ENCODE data around the gene ACBD6. TPM values are rescaled to one million over a fixed set of nuclear protein-coding genes. Genes with fewer than 3 reads are reported as not detected.
A peak's percentile ranks its signal among the peaks of the same experiment; 100 is the strongest.

Gene ACBD6
- total RNA-seq, 3 donors from 2014 or later (not counting 1 experiment from before 2014, with no cell fraction given), result 29.8 to 47.3 (median 41.9) TPM

GRCh38 chr1:180536821-180537372 is 34.5 kb upstream of the ACBD6 start:
- Mint-ChIP-seq H3K4me3 (no peak overlapping the region), H3K27me3 (ENCODE audit: low read depth in 2 of 2) (peaks cover 4 to 48% of the 10 kb centered on the region in 2 donors)
- intact Hi-C loops (cut with micrococcal nuclease), result no loop called here

GRCh38 chr1:180535418-180535999 is 33.1 kb upstream of the ACBD6 start:
- ATAC-seq, result no peak
- H3K36me3 ChIP-seq (ENCODE audit: control insufficient read depth, insufficient read depth, low read length), result no peaks in the 10 kb centered on the region
- H3K36me3 Mint-ChIP-seq, result no peaks in the 10 kb centered on the region
- H3K27ac ChIP-seq (ENCODE audit: low read length), result no peak overlapping the region
- no peaks in the 10 kb centered on the region for H3K4me1 ChIP-seq (ENCODE audit: control insufficient read depth, insufficient read depth, low read length)
- peaks cover 7 to 50% of the 10 kb centered on the region in 2 donors for H3K27me3 Mint-ChIP-seq (ENCODE audit: low read depth in 2 of 2)
- no peak overlapping the region for H3K4me3 Mint-ChIP-seq
- H3K27ac Mint-ChIP-seq, result no peak overlapping the region
- 99% methylated on average over 5 of the region's 5 CpGs for WGBS (ENCODE audit: insufficient coverage)
- H3K4me3 ChIP-seq (ENCODE audit: low read length), result no peak overlapping the region
- DNase-seq, result no peak
- no peak for TF ChIP-seq CTCF (IDR thresholded peaks at IDR 0.05)
- intact Hi-C loops (cut with micrococcal nuclease), result no loop called here
- H3K9me3 Mint-ChIP-seq, result no peaks in the 10 kb centered on the region
- H3K4me1 Mint-ChIP-seq, result no peaks in the 10 kb centered on the region
- H3K9me3 ChIP-seq (ENCODE audit: control insufficient read depth, insufficient read depth, low read length), result no peaks in the 10 kb centered on the region
- H3K27me3 ChIP-seq (ENCODE audit: control insufficient read depth, insufficient read depth, low read length), result no peaks in the 10 kb centered on the region

More at GRCh38 chr1:180536821-180537372, 34.5 kb upstream of the ACBD6 start:
- Mint-ChIP-seq H3K27ac (no peak overlapping the region), H3K9me3 (no peaks in the 10 kb centered on the region), H3K36me3 (no peaks in the 10 kb centered on the region), H3K4me1 (no peaks in the 10 kb centered on the region)
- no peak for DNase-seq
- H3K9me3 ChIP-seq (ENCODE audit: control insufficient read depth, insufficient read depth, low read length), result no peaks in the 10 kb centered on the region
- H3K4me3 ChIP-seq (ENCODE audit: low read length), result no peak overlapping the region
- peak in 1 of 3 donors; percentile 30 for ATAC-seq
- no peaks in the 10 kb centered on the region for H3K36me3 ChIP-seq (ENCODE audit: control insufficient read depth, insufficient read depth, low read length)
- no peak for TF ChIP-seq CTCF (IDR thresholded peaks at IDR 0.05)
- WGBS (ENCODE audit: insufficient coverage), result 84% methylated on average over 7 of the region's 7 CpGs
- H3K4me1 ChIP-seq (ENCODE audit: control insufficient read depth, insufficient read depth, low read length), result no peaks in the 10 kb centered on the region
- H3K27ac ChIP-seq (ENCODE audit: low read length), result no peak overlapping the region
- H3K27me3 ChIP-seq (ENCODE audit: control insufficient read depth, insufficient read depth, low read length), result no peaks in the 10 kb centered on the region

- intact Hi-C loops (cut with micrococcal nuclease), result loop anchor here (5.0 kb wide), 1 partner anchor 328 kb away; no protein-coding TSS in a partner anchor
- Mint-ChIP-seq H3K4me3 (no peak overlapping the region), H3K36me3 (no peaks in the 10 kb centered on the region), H3K27me3 (ENCODE audit: low read depth in 2 of 2) (peaks cover 9 to 57% of the 10 kb centered on the region in 2 donors), H3K9me3 (no peaks in the 10 kb centered on the region), H3K27ac (no peak overlapping the region), H3K4me1 (no peaks in the 10 kb centered on the region)
- Histone ChIP-seq H3K27ac (ENCODE audit: low read length) (no peak overlapping the region), H3K36me3 (ENCODE audit: control insufficient read depth, insufficient read depth, low read length) (no peaks in the 10 kb centered on the region), H3K4me3 (ENCODE audit: low read length) (no peak overlapping the region), H3K9me3 (ENCODE audit: control insufficient read depth, insufficient read depth, low read length) (no peaks in the 10 kb centered on the region), H3K27me3 (ENCODE audit: control insufficient read depth, insufficient read depth, low read length) (no peaks in the 10 kb centered on the region), H3K4me1 (ENCODE audit: control insufficient read depth, insufficient read depth, low read length) (no peaks in the 10 kb centered on the region)
- no peak for ATAC-seq
- DNase-seq, result no peak
- 92% methylated on average over 7 of the region's 7 CpGs for WGBS (ENCODE audit: insufficient coverage)
- no peak for TF ChIP-seq CTCF (IDR thresholded peaks at IDR 0.05)
These were observed 31.8 kb upstream of the ACBD6 start for GRCh38 chr1:180534214-180534613.
